GM12878 (cell line): ENCODE results near the gene CACNG5.

ENCODE experiments used
- MLLT1 ChIP-seq: fragments of 450-650 bp; IDR thresholded peaks from 2 replicates; pipeline ENCODE4 v1.6.1; 2016; ENCODE audit warnings: mild to moderate bottlenecking
- SMC3 ChIP-seq: IDR thresholded peaks from 2 replicates; pipeline ENCODE4 v1.6.1; 2011; ENCODE audit warnings: low read length, improper control_type of control experiment, borderline replicate concordance
- SUZ12 ChIP-seq: fragments of 200-600 bp; sonication (generic); IDR thresholded peaks from one replicate; pipeline ENCODE4 v1.6.1; 2018; ENCODE audit warnings: antibody characterized with exemption, mild to moderate bottlenecking; ENCODE audit not compliant: unreplicated experiment

GRCh38 chr17:66873962-66874361 lies 39.0 kb downstream of the CACNG5 start:
- TF ChIP-seq SMC3, result no peak
- TF ChIP-seq MLLT1, result no peak
- TF ChIP-seq SUZ12, result no peak
